Prostate gland (tissue), 2 donors: Measurements from ENCODE around the gene TIGD3. TPM values are rescaled to one million over a fixed set of nuclear protein-coding genes. Genes with fewer than 3 reads are reported as not detected.
A peak's percentile ranks its signal among the peaks of the same experiment; 100 is the strongest.

Experiments used
- DNase-seq: peaks from one replicate; pipeline ENCODE4 v3.0.0-alpha.2; 2019; ENCODE audit warnings: low spot score
- H3K27ac ChIP-seq, 2 donors: fragments of 200-600 bp; sonication (generic); 2 replicates each; pipeline ENCODE4 v1.5.1; 2017 to 2019
- H3K27me3 ChIP-seq: fragments of 200-600 bp; sonication (generic); replicated peaks from 2 replicates; pipeline ENCODE4 v1.5.1; 2019; ENCODE audit not compliant: insufficient read depth
- H3K36me3 ChIP-seq, 2 donors: fragments of 200-600 bp; sonication (generic); 1 replicate in 1 of 2; 2 replicates in 1 of 2; pipeline versions ENCODE4 v1.5.1 to v1.8.1; 2017 to 2019
- H3K4me1 ChIP-seq: fragments of 200-600 bp; sonication (generic); replicated peaks from 2 replicates; pipeline ENCODE4 v1.5.1; 2019
- H3K4me3 ChIP-seq, 2 donors: fragments of 200-600 bp; sonication (generic); 2 replicates each; pipeline ENCODE4 v1.5.1; 2017 to 2019
- H3K9me3 ChIP-seq: fragments of 200-600 bp; sonication (generic); 2 replicates; pipeline ENCODE4 v1.5.1; 2017
- POLR2A ChIP-seq: fragments of 450-650 bp; IDR thresholded peaks from one replicate; pipeline ENCODE4 v1.6.1; 2016; ENCODE audit warnings: antibody characterized with exemption, mild to moderate bottlenecking
- POLR2AphosphoS5 ChIP-seq: sonication (generic); formaldehyde crosslinking; IDR thresholded peaks from one replicate; pipeline ENCODE4 v1.6.1; 2017; ENCODE audit warnings: antibody characterized with exemption
- WGBS: methylation state at CpG from one replicate; pipeline ENCODE4 v1.1.5; 2018; 5-methylcytosine and 5-hydroxymethylcytosine counted together
- intact Hi-C: fragments of 100-400 bp; cut with DNase I; formaldehyde crosslinking; loops from one replicate; pipeline ENCODE4 v1.14.2; 2022
- total RNA-seq, 2 donors: library from RNA; depleted of rRNA; stranded (reverse); fragments of >200 nt; gene quantifications; one replicate each; pipeline ENCODE4 v1.1.0, GENCODE V29; 2016
- TF ChIP-seq, protein P1 (sequence below), 4 experiments: fragments of 200-600 bp in 2 of 4; fragments of 450-650 bp in 2 of 4; sonication (generic) in 2 of 4; IDR thresholded peaks; 1 replicate in 3 of 4; 2 replicates in 1 of 4; pipeline ENCODE4 v1.5.1; 2016 to 2019; ENCODE audit warnings: antibody characterized with exemption in 4 of 4, mild to moderate bottlenecking in 2 of 4, moderate library complexity in 2 of 4

TIGD3 gene
- total RNA-seq, 2 donors from 2014 or later = 0.27 to 4.7 TPM

DNA sequence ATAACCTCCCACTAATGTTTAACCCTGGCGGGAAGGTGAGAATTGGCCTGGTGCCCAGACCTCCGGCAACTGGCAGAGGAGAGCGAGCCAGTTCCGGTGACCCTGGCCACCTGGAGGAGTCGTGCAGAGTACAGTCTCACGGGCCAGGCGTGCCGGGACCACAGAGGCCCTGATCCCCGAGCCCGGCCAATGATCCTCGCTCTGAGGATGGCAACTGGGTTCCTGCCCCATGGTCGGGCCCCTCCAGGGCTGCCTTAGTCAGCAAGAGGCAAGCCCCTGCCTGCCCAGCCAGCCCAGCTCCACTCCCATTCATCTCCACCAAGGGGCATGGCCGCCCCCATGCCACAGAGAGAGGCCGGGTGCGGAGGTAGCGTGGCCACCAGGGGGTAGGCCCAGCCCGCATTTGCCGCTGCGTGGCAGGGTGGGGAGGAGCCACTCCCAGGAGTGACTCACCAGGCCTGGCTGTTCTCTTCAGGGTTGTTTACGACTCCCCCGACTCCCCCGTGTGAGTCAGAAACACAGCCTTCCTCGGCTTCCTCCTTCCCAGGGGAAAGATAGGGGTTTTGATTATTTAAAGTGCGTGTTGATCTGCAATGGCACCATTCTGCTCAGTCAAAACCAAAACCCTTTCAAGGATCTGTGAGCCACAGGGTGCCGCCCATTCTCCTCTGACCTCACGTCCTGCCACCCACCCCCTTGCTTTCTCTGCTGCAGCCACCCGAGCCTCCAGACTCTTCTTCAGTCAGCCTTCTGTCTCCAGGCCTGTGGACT lies 27.7 kb downstream of the TIGD3 start, which contains the start of gene SLC25A45:
Gene SLC25A45 (minus strand): TSS at position 614 of the 771 bp plus-strand sequence. CDS start 695 bp downstream, outside the sequence.
- Histone ChIP-seq H3K4me1 (peaks cover 4% of the 10 kb centered on the region), H3K4me3 (peak within 1 kb of the TSS; percentile 22 to 26), H3K27me3 (no peaks in the 10 kb centered on the region), H3K36me3 (no peaks in the 10 kb centered on the region), H3K27ac (peak within 1 kb of the TSS; percentile 95 to 98), H3K9me3 (no peaks in the 10 kb centered on the region)
- TF ChIP-seq POLR2A (peak; percentile 49), POLR2AphosphoS5 (peak; percentile 93)
- TF ChIP-seq, protein P1, sequence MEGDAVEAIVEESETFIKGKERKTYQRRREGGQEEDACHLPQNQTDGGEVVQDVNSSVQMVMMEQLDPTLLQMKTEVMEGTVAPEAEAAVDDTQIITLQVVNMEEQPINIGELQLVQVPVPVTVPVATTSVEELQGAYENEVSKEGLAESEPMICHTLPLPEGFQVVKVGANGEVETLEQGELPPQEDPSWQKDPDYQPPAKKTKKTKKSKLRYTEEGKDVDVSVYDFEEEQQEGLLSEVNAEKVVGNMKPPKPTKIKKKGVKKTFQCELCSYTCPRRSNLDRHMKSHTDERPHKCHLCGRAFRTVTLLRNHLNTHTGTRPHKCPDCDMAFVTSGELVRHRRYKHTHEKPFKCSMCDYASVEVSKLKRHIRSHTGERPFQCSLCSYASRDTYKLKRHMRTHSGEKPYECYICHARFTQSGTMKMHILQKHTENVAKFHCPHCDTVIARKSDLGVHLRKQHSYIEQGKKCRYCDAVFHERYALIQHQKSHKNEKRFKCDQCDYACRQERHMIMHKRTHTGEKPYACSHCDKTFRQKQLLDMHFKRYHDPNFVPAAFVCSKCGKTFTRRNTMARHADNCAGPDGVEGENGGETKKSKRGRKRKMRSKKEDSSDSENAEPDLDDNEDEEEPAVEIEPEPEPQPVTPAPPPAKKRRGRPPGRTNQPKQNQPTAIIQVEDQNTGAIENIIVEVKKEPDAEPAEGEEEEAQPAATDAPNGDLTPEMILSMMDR (IDR thresholded peaks at IDR 0.05) = peak; percentile 72 to 99 (median 92)
- intact Hi-C loops = loop anchor here (1.0 to 2.0 kb wide), 2 partner anchors 33 to 128 kb away; no protein-coding TSS in a partner anchor
- WGBS = under 1% methylated on average over 18 of the region's 27 CpGs
- peak; percentile 94 for DNase-seq

DNA sequence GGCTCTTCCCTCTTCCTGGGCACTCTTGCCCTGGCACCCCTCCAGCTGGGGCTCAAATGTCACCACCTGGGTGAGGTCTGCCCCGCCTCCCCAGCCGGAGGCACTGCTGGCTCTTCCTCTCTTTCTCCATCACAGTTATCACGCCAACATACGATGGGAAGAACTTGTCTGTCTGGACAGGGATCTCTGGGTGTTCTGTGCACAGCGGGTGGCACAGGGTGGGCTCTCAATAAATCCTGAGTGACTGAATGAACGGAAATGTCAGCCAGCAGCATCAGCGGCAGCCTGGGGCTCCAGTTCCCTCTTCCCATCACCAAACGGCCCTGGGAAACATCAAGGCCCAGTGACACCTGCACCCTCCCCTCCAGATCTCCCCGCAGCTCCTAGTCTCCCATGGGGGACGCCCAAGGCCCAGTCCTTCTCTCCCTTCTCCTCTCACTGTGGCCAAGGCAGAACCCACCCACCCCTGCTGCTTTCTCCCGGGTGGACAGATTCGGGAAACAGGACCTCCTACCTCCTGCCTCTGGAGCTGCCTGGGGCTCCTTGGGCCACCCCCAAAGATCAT lies 28.3 kb downstream of the TIGD3 start:
- no peaks in the 10 kb centered on the region for H3K36me3 ChIP-seq
- no peaks in the 10 kb centered on the region for H3K9me3 ChIP-seq
- TF ChIP-seq, protein P1 (IDR thresholded peaks at IDR 0.05) = no peak
- TF ChIP-seq POLR2AphosphoS5 (no peak), POLR2A (no peak)
- H3K4me1 ChIP-seq = peaks cover 9% of the 10 kb centered on the region
- intact Hi-C loops = loop anchor here (1.0 to 2.0 kb wide), 2 partner anchors 32 to 127 kb away; no protein-coding TSS in a partner anchor
- no peaks in the 10 kb centered on the region for H3K27me3 ChIP-seq
- 6% methylated on average over 12 of the region's 12 CpGs for WGBS
- H3K27ac ChIP-seq = peak overlapping the region; percentile 95 to 98
- no peak for DNase-seq
- peak overlapping the region; percentile 22 to 26 for H3K4me3 ChIP-seq

DNA sequence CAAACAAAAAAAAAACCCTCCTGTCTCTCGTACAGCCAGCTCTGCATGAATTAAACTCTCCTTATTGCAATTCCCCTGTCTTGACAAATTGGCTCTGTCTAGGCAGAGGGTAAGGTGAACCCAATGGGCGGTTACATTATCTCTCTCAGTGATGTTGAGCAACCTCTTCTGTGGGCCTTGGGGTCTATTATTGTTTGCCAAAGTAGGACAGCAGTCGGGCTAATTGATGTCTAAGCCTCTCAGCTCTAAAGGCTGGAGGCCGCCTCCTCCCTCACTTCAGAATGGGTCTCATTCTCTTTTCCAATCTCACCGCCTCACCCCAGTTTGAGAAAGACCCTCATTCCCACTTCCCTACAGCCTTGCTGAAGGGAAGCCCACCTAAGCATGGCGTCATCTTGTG lies 29.2 kb downstream of the TIGD3 start:
- Histone ChIP-seq H3K4me1 (peaks cover 9% of the 10 kb centered on the region), H3K9me3 (no peaks in the 10 kb centered on the region), H3K27me3 (no peaks in the 10 kb centered on the region), H3K36me3 (no peaks in the 10 kb centered on the region), H3K4me3 (no peak overlapping the region), H3K27ac (peak overlapping the region; percentile 95 to 98)
- intact Hi-C loops = loop anchor here (2.0 kb wide), 1 partner anchor 31 kb away; no protein-coding TSS in a partner anchor
- no peak for DNase-seq
- TF ChIP-seq, protein P1 (IDR thresholded peaks at IDR 0.05) = no peak
- no peak for TF ChIP-seq POLR2AphosphoS5
- TF ChIP-seq POLR2A = no peak
- WGBS = 77% methylated on average over 6 of the region's 6 CpGs

DNA sequence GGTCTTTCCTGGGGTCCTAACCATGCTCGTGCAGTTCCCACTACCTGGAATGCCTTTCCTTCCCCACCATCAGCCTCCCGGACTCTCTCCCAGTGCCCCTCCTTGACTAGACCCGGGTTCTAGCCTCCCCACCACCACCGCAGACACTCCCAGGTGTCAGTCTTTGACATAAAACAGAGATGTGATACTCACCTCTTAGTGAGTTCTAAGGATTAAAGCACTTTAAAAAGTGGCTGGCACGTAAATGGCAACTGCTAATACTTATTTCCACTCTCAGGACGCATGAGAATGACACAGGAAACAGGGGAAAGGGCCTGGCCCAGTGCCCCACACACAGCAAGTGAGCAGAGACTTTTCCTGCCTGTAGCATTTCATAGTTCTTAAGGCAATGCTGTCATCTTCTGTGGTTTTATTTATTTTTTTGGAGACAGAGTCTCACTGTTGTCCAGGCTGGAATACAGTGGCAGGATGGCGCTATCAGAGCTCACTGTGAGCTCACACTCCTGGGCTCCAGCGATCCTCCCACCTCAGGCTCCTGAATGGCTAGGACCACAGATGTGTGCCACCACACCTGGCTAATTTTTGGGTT lies 29.8 kb downstream of the TIGD3 start:
- peaks cover 9% of the 10 kb centered on the region for H3K4me1 ChIP-seq
- no peaks in the 10 kb centered on the region for H3K9me3 ChIP-seq
- peak overlapping the region; percentile 95 to 98 for H3K27ac ChIP-seq
- no peaks in the 10 kb centered on the region for H3K36me3 ChIP-seq
- intact Hi-C loops = no loop called here
- TF ChIP-seq POLR2A = no peak
- TF ChIP-seq, protein P1 (IDR thresholded peaks at IDR 0.05) = no peak
- TF ChIP-seq POLR2AphosphoS5 = no peak
- H3K4me3 ChIP-seq = no peak overlapping the region
- WGBS = 80% methylated on average over 8 of the region's 8 CpGs
- DNase-seq = no peak
- no peaks in the 10 kb centered on the region for H3K27me3 ChIP-seq
